Activated T-cell treated with anti-CD3 and anti-CD28 coated beads for 4 hours (primary cell): ENCODE results near the gene KRIT1.
"Not testable (repeated sequence)": the region's sequence is repeated elsewhere in the genome, so short reads cannot be mapped to it uniquely, and the experiment has no call there.

Source experiments
- DNase-seq: peaks from one replicate; pipeline ENCODE4 v3.0.0-alpha.2; 2020

Gene KRIT1

GRCh38 chr7:92246360-92247101 lies 817 bp upstream of the KRIT1 start:
- peak; percentile 5 for DNase-seq

- no peak for DNase-seq
Measured at GRCh38 chr7:92244808-92245486, 767 bp downstream of the KRIT1 start.

- no peak for DNase-seq
Measured at GRCh38 chr7:92242972-92243371, 2.7 kb downstream of the KRIT1 start.

- DNase-seq = no peak
Measured at GRCh38 chr7:92230547-92230946, 15.2 kb downstream of the KRIT1 start.

GRCh38 chr7:92228742-92229141 lies 17.0 kb downstream of the KRIT1 start:
- DNase-seq = no peak

GRCh38 chr7:92228100-92228499 lies 17.6 kb downstream of the KRIT1 start:
- no peak for DNase-seq

GRCh38 chr7:92226981-92227380 lies 18.7 kb downstream of the KRIT1 start:
- DNase-seq = no peak

- no peak for DNase-seq
Measured at GRCh38 chr7:92221766-92222165, 23.9 kb downstream of the KRIT1 start.

GRCh38 chr7:92206672-92207071 lies 39.0 kb downstream of the KRIT1 start:
- DNase-seq = no peak

GRCh38 chr7:92205987-92206386 lies 39.7 kb downstream of the KRIT1 start:
- no peak for DNase-seq

- no peak for DNase-seq
Measured at GRCh38 chr7:92200791-92201190, 44.9 kb downstream of the KRIT1 start.

- DNase-seq = no peak
Measured at GRCh38 chr7:92192326-92192725, 53.4 kb downstream of the KRIT1 start.

- not testable (repeated sequence) for DNase-seq
Measured at GRCh38 chr7:92189246-92189645, 56.5 kb downstream of the KRIT1 start.

GRCh38 chr7:92184294-92184693 lies 61.4 kb downstream of the KRIT1 start:
- DNase-seq = not testable (repeated sequence)

- DNase-seq = peak; percentile 85
Measured at GRCh38 chr7:92178928-92179924, 66.5 kb downstream of the KRIT1 start, which contains the start of gene LRRD1. LRRD1 (minus strand) TSS chr7:92179142; CDS start chr7:92165202, 13,940 bp downstream.

- DNase-seq = no peak
Measured at GRCh38 chr7:92177362-92177761, 68.4 kb downstream of the KRIT1 start.

- not testable (repeated sequence) for DNase-seq
Measured at GRCh38 chr7:92169529-92169928, 76.2 kb downstream of the KRIT1 start.

- DNase-seq = no peak
Measured at GRCh38 chr7:92161271-92161670, 84.4 kb downstream of the KRIT1 start.

GRCh38 chr7:92158660-92159575 lies 86.8 kb downstream of the KRIT1 start:
- no peak for DNase-seq

- DNase-seq = no peak
Measured at GRCh38 chr7:92156990-92157389, 88.7 kb downstream of the KRIT1 start.

GRCh38 chr7:92155108-92155739 lies 90.5 kb downstream of the KRIT1 start:
- no peak for DNase-seq
